ENCODE data around the gene HDAC5.

The HDAC5 gene

GRCh38 chr17:44113868-44114840 is 9.3 kb downstream of the HDAC5 start:
- TF ChIP-seq CTCF (IDR thresholded peaks at IDR 0.05): no peak

- no peak for TF ChIP-seq CTCF (IDR thresholded peaks at IDR 0.05)
These were observed 10.1 kb downstream of the HDAC5 start for GRCh38 chr17:44113382-44113781.

- TF ChIP-seq CTCF (IDR thresholded peaks at IDR 0.05): no peak
These were observed 10.9 kb downstream of the HDAC5 start for GRCh38 chr17:44112284-44113280.

GRCh38 chr17:44111777-44112176 is 11.7 kb downstream of the HDAC5 start:
- no peak for TF ChIP-seq CTCF (IDR thresholded peaks at IDR 0.05)

DNA sequence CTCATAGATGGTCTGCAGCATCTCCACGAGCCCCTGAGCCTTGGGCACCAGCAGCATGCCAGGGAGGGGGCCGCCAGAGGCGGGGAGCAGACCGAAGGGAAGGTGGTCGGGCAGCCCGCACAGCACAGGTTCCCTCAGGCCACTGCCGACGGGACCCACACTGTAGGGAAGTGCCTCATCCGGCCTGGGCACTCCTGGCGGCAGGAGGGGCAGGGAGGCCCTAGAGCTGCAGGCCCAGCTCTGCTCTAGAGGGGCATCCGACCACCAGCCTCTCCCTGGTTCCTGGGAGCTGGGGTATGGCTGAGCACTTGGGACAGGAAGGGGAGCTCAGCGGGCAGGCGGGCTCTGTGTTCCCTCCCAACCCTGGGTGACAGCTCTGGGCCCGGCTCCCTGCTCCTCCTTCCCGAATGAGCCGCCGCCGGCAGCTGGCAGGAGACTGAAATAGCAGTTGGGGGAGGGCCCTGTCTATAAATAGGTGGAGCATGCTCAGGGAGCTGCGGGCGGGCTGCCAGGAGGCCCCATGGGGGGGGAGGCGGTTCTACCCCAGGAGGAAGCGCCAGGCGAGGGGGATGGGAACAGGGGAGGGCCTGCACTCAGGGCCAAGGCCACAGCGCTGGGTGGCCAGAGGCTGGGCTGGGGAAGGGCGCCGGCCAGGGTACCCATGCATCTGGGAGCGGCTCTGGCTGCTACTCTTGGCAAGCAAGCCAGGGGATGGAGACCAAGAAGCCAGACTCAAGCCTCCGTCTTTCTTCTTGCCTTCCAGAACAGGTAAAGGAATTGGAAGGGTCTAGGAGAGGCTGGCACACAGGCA is 12.4 kb downstream of the HDAC5 start:
- no peak for TF ChIP-seq CTCF (IDR thresholded peaks at IDR 0.05)

DNA sequence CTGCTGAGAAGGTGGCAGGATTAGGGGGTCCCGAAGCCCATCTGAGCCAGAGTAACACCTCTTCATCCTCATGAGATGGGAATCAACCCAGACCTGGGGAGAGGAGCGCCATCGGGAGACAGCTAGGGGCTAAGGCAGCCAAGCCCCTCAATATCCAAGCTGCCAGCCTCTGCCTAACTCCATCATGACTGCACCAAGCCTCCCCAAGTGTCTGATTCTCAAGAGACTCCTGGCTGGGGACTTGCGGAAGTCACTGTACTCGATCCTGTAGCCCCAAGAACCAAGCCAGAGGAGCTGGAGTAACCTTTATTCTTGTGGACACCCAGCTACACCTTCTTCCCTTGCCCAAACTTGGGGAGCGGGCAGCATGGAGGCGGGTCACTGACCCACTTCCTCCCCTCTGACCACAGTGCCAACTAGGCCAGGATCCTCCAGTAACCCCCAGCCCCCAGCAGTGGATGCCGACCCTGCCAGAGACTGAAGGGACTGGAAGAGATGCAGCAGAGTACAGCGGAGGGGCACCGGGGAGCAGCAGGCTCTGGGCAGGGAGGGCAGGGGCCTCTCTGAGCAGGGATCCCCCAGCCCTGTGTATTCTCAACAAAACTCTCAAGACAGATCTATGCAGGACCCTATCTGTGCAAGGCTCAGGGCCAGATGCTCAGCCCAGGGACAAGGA is 13.3 kb downstream of the HDAC5 start:
- no peak for TF ChIP-seq CTCF (IDR thresholded peaks at IDR 0.05)

All from LNCAP (cell line).